Cardiac atrium fibroblast (primary cell): ENCODE results near the gene PABPC4L. TPM values are rescaled to one million over a fixed set of nuclear protein-coding genes. Genes with fewer than 3 reads are reported as not detected.

Source experiments
- total RNA-seq: library from RNA; depleted of rRNA; stranded (reverse); fragments of >200 nt; gene quantifications from 2 replicates; pipeline ENCODE4 v1.2.3, GENCODE V29; 2015

PABPC4L gene
- total RNA-seq: 0.49 and 0.72 TPM in 2 replicates

GRCh38 chr4:134201216-134202161 is at the start of gene PABPC4L:
PABPC4L (minus strand) TSS chr4:134201789; CDS start chr4:134201019, 770 bp downstream.

